PC-9 (cell line): Measurements from ENCODE around the gene F12. TPM values are rescaled to one million over a fixed set of nuclear protein-coding genes. Genes with fewer than 3 reads are reported as not detected.

Experiments
- BruUV-seq: library from RNA; stranded (reverse); fragments of 400-500 nt; replicated peaks from 2 replicates; lab custom pipeline; 2021; lab: Mats Ljungman, UMichigan
- CTCF ChIA-PET: fragments of 300-600 bp; sonication (Branson Sonifier 250); formaldehyde crosslinking; loops from one replicate; lab custom pipeline; 2022; ENCODE audit warnings: antibody characterized with exemption; lab: Charles Lee
- POLR2A ChIA-PET: fragments of 300-600 bp; sonication (Branson Sonifier 250); formaldehyde crosslinking; loops from one replicate; lab custom pipeline; 2022; ENCODE audit warnings: antibody characterized with exemption; ENCODE audit not compliant: unreplicated experiment; lab: Charles Lee
- DNase-seq, 2 experiments: peaks; one replicate each; pipeline versions ENCODE4 v3.0.0 to v3.0.0-alpha.2; 2015 to 2022; ENCODE audit warnings: mixed read lengths in 1 of 2
- H2AFZ ChIP-seq: fragments of 200-600 bp; sonication (generic); 2 replicates; pipeline ENCODE4 v1.8.1; 2017; ENCODE audit warnings: antibody characterized with exemption
- H3F3A ChIP-seq: fragments of 200-600 bp; sonication (generic); 2 replicates; pipeline ENCODE4 v1.8.1; 2017; ENCODE audit warnings: antibody characterized with exemption, mild to moderate bottlenecking, low read depth; ENCODE audit not compliant: insufficient read depth
- H3K27ac ChIP-seq: fragments of 200-600 bp; sonication (generic); 2 replicates; pipeline ENCODE4 v1.6.1; 2016; ENCODE audit warnings: mixed run types
- H3K27me3 ChIP-seq: fragments of 200-600 bp; sonication (generic); 2 replicates; pipeline ENCODE4 v1.6.1; 2016; ENCODE audit warnings: low read depth, mixed run types; ENCODE audit not compliant: insufficient read depth
- H3K36me3 ChIP-seq: fragments of 200-600 bp; sonication (generic); 2 replicates; pipeline ENCODE4 v1.6.1; 2016; ENCODE audit warnings: low read depth, mixed run types
- H3K4me1 ChIP-seq: fragments of 200-600 bp; sonication (generic); replicated peaks from 2 replicates; pipeline ENCODE4 v1.6.1; 2016; ENCODE audit warnings: mixed run types; ENCODE audit not compliant: insufficient read depth
- H3K4me2 ChIP-seq: fragments of 200-600 bp; sonication (generic); 2 replicates; pipeline ENCODE4 v1.6.1; 2017; ENCODE audit warnings: mixed run types
- H3K4me3 ChIP-seq: fragments of 200-600 bp; sonication (generic); 2 replicates; pipeline ENCODE4 v1.6.1; 2016; ENCODE audit warnings: mixed run types
- H3K79me2 ChIP-seq: fragments of 200-600 bp; sonication (generic); 2 replicates; pipeline ENCODE4 v1.6.1; 2017; ENCODE audit warnings: low read depth, mixed run types
- H3K9me2 ChIP-seq: fragments of 200-600 bp; sonication (generic); 2 replicates; pipeline ENCODE4 v1.8.1; 2017; ENCODE audit warnings: mild to moderate bottlenecking; ENCODE audit not compliant: insufficient read depth
- H3K9me3 ChIP-seq: fragments of 200-600 bp; sonication (generic); 2 replicates; pipeline ENCODE4 v1.8.1; 2016; ENCODE audit warnings: low read depth; ENCODE audit not compliant: insufficient read depth
- H4K20me1 ChIP-seq: fragments of 200-600 bp; sonication (generic); 2 replicates; pipeline ENCODE4 v1.8.1; 2017; ENCODE audit not compliant: insufficient read depth
- EZH2 ChIP-seq: fragments of 200-600 bp; sonication (generic); IDR thresholded peaks from 2 replicates; pipeline ENCODE4 v1.8.0; 2017; ENCODE audit warnings: antibody characterized with exemption, low read depth
- intact Hi-C: fragments of 100-400 bp; cut with micrococcal nuclease; formaldehyde crosslinking; loops from one replicate; pipeline ENCODE4 v1.10.0; 2022; ENCODE audit not compliant: unreplicated experiment
- total RNA-seq: library from RNA; stranded (reverse); gene quantifications from 2 replicates; pipeline ENCODE4 v1.2.3, GENCODE V29; 2021
- TF ChIP-seq, protein P1 (sequence below): fragments of 200-600 bp; sonication (generic); conservative IDR thresholded peaks from 2 replicates; pipeline ENCODE4 v1.6.1; 2017; ENCODE audit warnings: mixed run types, antibody characterized with exemption, mild to moderate bottlenecking, moderate library complexity

The F12 gene
- total RNA-seq, 1 experiment from 2014 or later = 14.5 TPM

DNA sequence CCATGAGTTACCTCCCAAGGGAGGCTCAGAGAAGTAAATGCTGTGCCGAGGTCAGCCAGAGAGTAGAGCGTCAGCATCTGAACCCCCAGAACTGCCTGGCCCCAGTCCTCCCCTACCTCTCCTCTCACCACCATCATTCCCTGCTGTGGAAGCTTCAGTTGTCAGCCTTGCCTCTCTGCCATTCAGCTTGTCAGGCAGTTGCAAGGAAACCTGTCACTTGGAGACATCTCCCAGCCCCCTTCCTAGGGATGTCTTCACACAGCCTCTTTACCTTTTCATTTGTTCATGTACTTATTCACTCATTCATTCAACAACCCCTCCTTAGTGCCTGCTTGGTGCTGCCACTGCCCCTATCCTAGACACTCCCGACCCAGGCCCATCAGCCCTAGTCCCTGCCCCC is 49.5 kb downstream of the F12 start:
- no peaks in the 10 kb centered on the region for H3K9me3 ChIP-seq
- BruUV-seq = no TSS peak
- no peak for DNase-seq
- no peak overlapping the region for H3K27ac ChIP-seq
- no peaks in the 10 kb centered on the region for H3K9me2 ChIP-seq
- H3K4me2 ChIP-seq = no peak overlapping the region
- H2AFZ ChIP-seq = no peak overlapping the region
- H3K4me3 ChIP-seq = no peak overlapping the region
- peaks cover 7% of the 10 kb centered on the region; the same call in 1 of the 2 replicates for H3F3A ChIP-seq
- H3K36me3 ChIP-seq = no peaks in the 10 kb centered on the region
- ChIA-PET CTCF (no interaction called here), POLR2A (no interaction called here)
- TF ChIP-seq, protein P1, sequence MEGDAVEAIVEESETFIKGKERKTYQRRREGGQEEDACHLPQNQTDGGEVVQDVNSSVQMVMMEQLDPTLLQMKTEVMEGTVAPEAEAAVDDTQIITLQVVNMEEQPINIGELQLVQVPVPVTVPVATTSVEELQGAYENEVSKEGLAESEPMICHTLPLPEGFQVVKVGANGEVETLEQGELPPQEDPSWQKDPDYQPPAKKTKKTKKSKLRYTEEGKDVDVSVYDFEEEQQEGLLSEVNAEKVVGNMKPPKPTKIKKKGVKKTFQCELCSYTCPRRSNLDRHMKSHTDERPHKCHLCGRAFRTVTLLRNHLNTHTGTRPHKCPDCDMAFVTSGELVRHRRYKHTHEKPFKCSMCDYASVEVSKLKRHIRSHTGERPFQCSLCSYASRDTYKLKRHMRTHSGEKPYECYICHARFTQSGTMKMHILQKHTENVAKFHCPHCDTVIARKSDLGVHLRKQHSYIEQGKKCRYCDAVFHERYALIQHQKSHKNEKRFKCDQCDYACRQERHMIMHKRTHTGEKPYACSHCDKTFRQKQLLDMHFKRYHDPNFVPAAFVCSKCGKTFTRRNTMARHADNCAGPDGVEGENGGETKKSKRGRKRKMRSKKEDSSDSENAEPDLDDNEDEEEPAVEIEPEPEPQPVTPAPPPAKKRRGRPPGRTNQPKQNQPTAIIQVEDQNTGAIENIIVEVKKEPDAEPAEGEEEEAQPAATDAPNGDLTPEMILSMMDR = no peak
- TF ChIP-seq EZH2 = no peak
- no peaks in the 10 kb centered on the region for H4K20me1 ChIP-seq
- H3K27me3 ChIP-seq = peaks cover 14% of the 10 kb centered on the region; the same call in 1 of the 2 replicates
- intact Hi-C loops = no loop called here
- H3K79me2 ChIP-seq = no peaks in the 10 kb centered on the region
- H3K4me1 ChIP-seq = 0 out of 2 replicates have a peak, but pooled peaks cover 4% of the 10 kb centered on the region

DNA sequence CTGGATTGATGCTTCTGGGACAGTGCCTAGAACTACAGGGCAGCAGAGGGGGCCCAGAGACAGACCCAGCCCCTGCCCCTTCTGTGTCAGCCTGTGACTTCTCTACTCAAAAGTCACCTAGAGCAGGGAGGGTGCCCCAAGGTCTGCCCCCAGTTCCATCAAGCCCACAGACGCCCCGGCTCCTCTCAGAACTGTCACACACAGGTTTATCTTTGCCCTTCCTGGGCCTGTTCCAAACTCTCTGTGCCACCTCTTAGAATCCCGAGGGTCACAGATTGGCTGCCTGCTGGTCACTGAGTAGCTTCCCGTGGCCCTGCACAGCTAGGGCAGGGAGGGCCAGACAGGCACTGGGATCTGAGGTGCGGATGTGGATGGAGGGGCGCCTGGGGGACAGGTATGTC is 49.9 kb downstream of the F12 start:
- TF ChIP-seq EZH2 = no peak
- TF ChIP-seq, protein P1 = no peak
- BruUV-seq = no TSS peak
- H3K9me2 ChIP-seq = no peaks in the 10 kb centered on the region
- no peaks in the 10 kb centered on the region for H3K79me2 ChIP-seq
- intact Hi-C loops = no loop called here
- H3F3A ChIP-seq = 0 out of 2 replicates have a peak, but pooled peaks cover 7% of the 10 kb centered on the region
- no peak for DNase-seq
- H3K36me3 ChIP-seq = no peaks in the 10 kb centered on the region
- H2AFZ ChIP-seq = no peak overlapping the region
- no peaks in the 10 kb centered on the region for H3K9me3 ChIP-seq
- no peak overlapping the region for H3K4me3 ChIP-seq
- no peak overlapping the region for H3K4me2 ChIP-seq
- 0 out of 2 replicates have a peak, but pooled peaks cover 4% of the 10 kb centered on the region for H3K4me1 ChIP-seq
- ChIA-PET CTCF (no interaction called here), POLR2A (no interaction called here)
- no peak overlapping the region for H3K27ac ChIP-seq
- H4K20me1 ChIP-seq = no peaks in the 10 kb centered on the region
- peaks cover 14% of the 10 kb centered on the region; the same call in 1 of the 2 replicates for H3K27me3 ChIP-seq

DNA sequence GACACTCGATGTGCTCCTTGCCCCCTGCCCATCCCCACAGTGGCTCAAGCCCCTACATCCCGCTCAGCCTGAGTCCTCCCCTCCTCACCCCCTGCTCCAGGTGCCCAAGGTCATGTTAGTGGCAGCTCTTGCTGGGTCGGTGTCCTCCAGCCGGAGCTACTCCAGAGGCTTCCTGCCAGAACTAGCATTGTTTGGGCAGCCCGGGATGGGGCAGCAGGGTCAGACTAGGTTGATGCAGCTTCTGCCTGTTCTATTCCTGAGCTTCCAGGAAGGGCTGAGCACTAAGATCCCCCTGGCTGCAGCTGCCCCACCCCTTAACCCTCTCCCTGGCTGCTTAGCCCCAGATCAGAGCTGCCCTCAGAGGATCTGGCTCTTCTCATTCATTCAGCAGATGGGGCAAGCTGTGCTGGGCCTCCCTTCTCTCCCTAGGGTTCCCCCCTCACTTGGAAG is 51.0 kb downstream of the F12 start:
- DNase-seq = no peak
- no peaks in the 10 kb centered on the region for H3K9me2 ChIP-seq
- no peaks in the 10 kb centered on the region for H3K36me3 ChIP-seq
- peaks cover 14% of the 10 kb centered on the region; the same call in 1 of the 2 replicates for H3K27me3 ChIP-seq
- POLR2A ChIA-PET = interaction anchor here (0.6 kb wide), 2 partner anchors 99 to 123 kb away, joined by 6 to 7 read pairs; no protein-coding TSS in a partner anchor
- 0 out of 2 replicates have a peak, but pooled peaks cover 7% of the 10 kb centered on the region for H3F3A ChIP-seq
- TF ChIP-seq EZH2 = no peak
- TF ChIP-seq, protein P1 = no peak
- H3K79me2 ChIP-seq = no peaks in the 10 kb centered on the region
- no peak overlapping the region for H3K27ac ChIP-seq
- no peaks in the 10 kb centered on the region for H3K9me3 ChIP-seq
- no peaks in the 10 kb centered on the region for H4K20me1 ChIP-seq
- H2AFZ ChIP-seq = no peak overlapping the region
- CTCF ChIA-PET = no interaction called here
- 0 out of 2 replicates have a peak, but pooled peaks cover 2% of the 10 kb centered on the region for H3K4me1 ChIP-seq
- no peak overlapping the region for H3K4me3 ChIP-seq
- no TSS peak for BruUV-seq
- intact Hi-C loops = no loop called here
- H3K4me2 ChIP-seq = no peak overlapping the region
